ENCODE measurements around the gene WASF1.

The WASF1 gene

DNA sequence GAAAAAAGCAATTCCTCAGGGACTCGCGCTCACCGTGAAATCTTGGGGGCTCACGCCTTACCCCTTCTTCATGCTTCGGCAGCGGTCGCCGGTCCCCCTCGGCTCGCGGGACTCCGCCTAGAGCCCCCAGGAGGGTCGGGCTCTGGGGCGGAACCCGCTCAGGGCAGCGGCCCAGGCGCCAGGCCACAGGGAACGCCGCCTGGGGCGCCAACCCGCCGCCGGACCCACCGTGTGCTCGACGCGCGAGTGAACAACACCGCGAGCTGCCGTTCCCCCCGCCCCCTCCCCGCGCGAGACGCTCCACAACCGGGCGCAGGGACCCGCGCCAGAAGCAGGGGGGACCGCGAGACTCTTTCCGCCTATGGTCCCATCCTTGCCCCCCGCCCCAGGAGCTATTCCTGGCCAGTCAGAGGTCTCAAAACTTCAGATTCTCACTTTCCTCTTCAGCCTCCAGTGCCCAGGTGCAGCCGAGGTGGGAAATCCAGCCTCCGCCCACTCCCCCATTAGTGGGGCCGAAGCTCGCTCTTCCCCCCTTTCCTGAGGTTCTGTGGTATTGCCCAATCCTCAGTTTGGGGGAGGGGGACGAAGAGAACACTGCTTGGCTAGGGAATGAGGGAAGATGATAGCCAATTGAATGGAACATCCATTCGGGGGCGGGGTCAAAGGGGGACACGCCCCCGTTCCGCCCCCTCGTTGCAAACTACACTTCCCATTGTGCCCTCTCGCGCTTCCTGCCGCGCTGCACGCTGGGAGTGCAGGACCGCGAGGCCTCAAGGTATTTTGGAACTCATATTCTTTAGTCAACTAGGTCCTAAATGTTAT lies at the start of gene WASF1:
WASF1 (minus strand) TSS at position 265 of the 822 bp plus-strand sequence. CDS start 52,069 bp downstream, outside the sequence.
- Histone ChIP-seq H4K20me1 (ENCODE audit: insufficient read depth, low read length, poor library complexity, severe bottlenecking) (peaks cover 67% of the 10 kb centered on the region), H3K9me2 (replicated peaks; ENCODE audit: low read depth, low read length) (no peaks in the 10 kb centered on the region), H3K4me3 (ENCODE audit: low read length, poor library complexity, severe bottlenecking) (peak within 1 kb of the TSS; percentile 82), H3K27me3 (ENCODE audit: insufficient read depth, low read length, poor library complexity, severe bottlenecking) (no peaks in the 10 kb centered on the region), H3K9me3 (ENCODE audit: insufficient read depth, low read depth, low read length) (no peaks in the 10 kb centered on the region), H3K36me3 (ENCODE audit: insufficient read depth, low read length) (no peaks in the 10 kb centered on the region), H3K4me2 (ENCODE audit: low read depth, low read length, poor library complexity, severe bottlenecking) (peak within 1 kb of the TSS; percentile 94), H3K4me1 (ENCODE audit: insufficient read depth, low read length, poor library complexity, severe bottlenecking) (peaks cover 63% of the 10 kb centered on the region), H2AFZ (ENCODE audit: low read length) (peak within 1 kb of the TSS; percentile 97), H3F3A (ENCODE audit: low read depth) (0 out of 2 replicates have a peak, but pooled peaks cover 2% of the 10 kb centered on the region), H3K9ac (ENCODE audit: low read depth, low read length, poor library complexity, severe bottlenecking) (peak within 1 kb of the TSS; percentile 85), H3K79me2 (ENCODE audit: insufficient read depth, low read length) (peaks cover 78% of the 10 kb centered on the region)
- TF ChIP-seq EZH2phosphoT487 (IDR thresholded peaks at IDR 0.05; ENCODE audit: borderline replicate concordance) = no peak
- TF ChIP-seq, protein P1, sequence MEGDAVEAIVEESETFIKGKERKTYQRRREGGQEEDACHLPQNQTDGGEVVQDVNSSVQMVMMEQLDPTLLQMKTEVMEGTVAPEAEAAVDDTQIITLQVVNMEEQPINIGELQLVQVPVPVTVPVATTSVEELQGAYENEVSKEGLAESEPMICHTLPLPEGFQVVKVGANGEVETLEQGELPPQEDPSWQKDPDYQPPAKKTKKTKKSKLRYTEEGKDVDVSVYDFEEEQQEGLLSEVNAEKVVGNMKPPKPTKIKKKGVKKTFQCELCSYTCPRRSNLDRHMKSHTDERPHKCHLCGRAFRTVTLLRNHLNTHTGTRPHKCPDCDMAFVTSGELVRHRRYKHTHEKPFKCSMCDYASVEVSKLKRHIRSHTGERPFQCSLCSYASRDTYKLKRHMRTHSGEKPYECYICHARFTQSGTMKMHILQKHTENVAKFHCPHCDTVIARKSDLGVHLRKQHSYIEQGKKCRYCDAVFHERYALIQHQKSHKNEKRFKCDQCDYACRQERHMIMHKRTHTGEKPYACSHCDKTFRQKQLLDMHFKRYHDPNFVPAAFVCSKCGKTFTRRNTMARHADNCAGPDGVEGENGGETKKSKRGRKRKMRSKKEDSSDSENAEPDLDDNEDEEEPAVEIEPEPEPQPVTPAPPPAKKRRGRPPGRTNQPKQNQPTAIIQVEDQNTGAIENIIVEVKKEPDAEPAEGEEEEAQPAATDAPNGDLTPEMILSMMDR (conservative IDR thresholded peaks at IDR 0.05; ENCODE audit: low read length) = no peak

- TF ChIP-seq, protein P1 (conservative IDR thresholded peaks at IDR 0.05; ENCODE audit: low read length) = no peak
- TF ChIP-seq EZH2phosphoT487 (IDR thresholded peaks at IDR 0.05; ENCODE audit: borderline replicate concordance) = no peak
- Histone ChIP-seq H3K9ac (ENCODE audit: low read depth, low read length, poor library complexity, severe bottlenecking) (no peak overlapping the region), H3K4me2 (ENCODE audit: low read depth, low read length, poor library complexity, severe bottlenecking) (no peak overlapping the region), H3K36me3 (ENCODE audit: insufficient read depth, low read length) (peaks cover 63% of the 10 kb centered on the region; the same call in 1 of the 2 replicates), H3K9me2 (replicated peaks; ENCODE audit: low read depth, low read length) (no peaks in the 10 kb centered on the region), H4K20me1 (ENCODE audit: insufficient read depth, low read length, poor library complexity, severe bottlenecking) (no peaks in the 10 kb centered on the region), H3F3A (ENCODE audit: low read depth) (no peaks in the 10 kb centered on the region), H3K9me3 (ENCODE audit: insufficient read depth, low read depth, low read length) (no peaks in the 10 kb centered on the region), H3K79me2 (ENCODE audit: insufficient read depth, low read length) (no peaks in the 10 kb centered on the region), H3K4me1 (ENCODE audit: insufficient read depth, low read length, poor library complexity, severe bottlenecking) (no peaks in the 10 kb centered on the region), H3K27me3 (ENCODE audit: insufficient read depth, low read length, poor library complexity, severe bottlenecking) (no peaks in the 10 kb centered on the region), H3K4me3 (ENCODE audit: low read length, poor library complexity, severe bottlenecking) (no peak overlapping the region), H2AFZ (ENCODE audit: low read length) (no peak overlapping the region)
Observed at GRCh38 chr6:110226261-110226660, 46.8 kb upstream of the WASF1 start.

DNA sequence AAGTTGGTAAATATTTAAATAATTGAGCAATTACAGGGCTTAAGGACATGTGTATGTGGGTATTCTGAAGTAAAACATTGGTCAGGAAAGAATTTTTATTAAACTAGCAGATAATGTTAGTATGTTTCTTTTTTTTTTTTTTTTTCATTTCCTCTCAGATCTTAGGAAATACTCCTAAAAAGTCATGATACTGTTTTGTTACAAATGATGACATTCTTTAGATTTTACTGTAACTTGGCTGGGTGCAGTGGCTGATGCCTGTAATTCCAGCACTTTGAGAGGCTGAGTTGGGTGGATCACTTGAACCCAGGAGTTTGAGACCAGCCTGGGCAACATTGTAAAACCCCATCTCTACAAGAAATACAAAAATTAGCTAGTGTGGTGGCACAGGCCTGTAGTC lies 42.3 kb upstream of the WASF1 start:
- no peak overlapping the region for H3K4me2 ChIP-seq (ENCODE audit: low read depth, low read length, poor library complexity, severe bottlenecking)
- H3K9me2 ChIP-seq (replicated peaks; ENCODE audit: low read depth, low read length) = no peaks in the 10 kb centered on the region
- H3K36me3 ChIP-seq (ENCODE audit: insufficient read depth, low read length) = peaks cover 78% of the 10 kb centered on the region; the same call in 1 of the 2 replicates
- H2AFZ ChIP-seq (ENCODE audit: low read length) = no peak overlapping the region
- no peaks in the 10 kb centered on the region for H3K79me2 ChIP-seq (ENCODE audit: insufficient read depth, low read length)
- H3K9me3 ChIP-seq (ENCODE audit: insufficient read depth, low read depth, low read length) = no peaks in the 10 kb centered on the region
- no peaks in the 10 kb centered on the region for H3F3A ChIP-seq (ENCODE audit: low read depth)
- no peak overlapping the region for H3K9ac ChIP-seq (ENCODE audit: low read depth, low read length, poor library complexity, severe bottlenecking)
- H3K27me3 ChIP-seq (ENCODE audit: insufficient read depth, low read length, poor library complexity, severe bottlenecking) = no peaks in the 10 kb centered on the region
- H3K4me3 ChIP-seq (ENCODE audit: low read length, poor library complexity, severe bottlenecking) = no peak overlapping the region
- no peaks in the 10 kb centered on the region for H4K20me1 ChIP-seq (ENCODE audit: insufficient read depth, low read length, poor library complexity, severe bottlenecking)
- TF ChIP-seq EZH2phosphoT487 (IDR thresholded peaks at IDR 0.05; ENCODE audit: borderline replicate concordance) = no peak
- TF ChIP-seq, protein P1 (conservative IDR thresholded peaks at IDR 0.05; ENCODE audit: low read length) = no peak
- no peaks in the 10 kb centered on the region for H3K4me1 ChIP-seq (ENCODE audit: insufficient read depth, low read length, poor library complexity, severe bottlenecking)
